HG02884 (cell line): ENCODE results near the gene CDNF.

Experiments used
- ATAC-seq: cut with Tn5 transposase; IDR thresholded peaks from one replicate; pipeline ENCODE4 v1.9.1; 2021; ENCODE audit warnings: mild to moderate bottlenecking, moderate library complexity; ENCODE audit not compliant: unreplicated experiment

CDNF gene

GRCh38 chr10:14801723-14802122, 36.1 kb downstream of the CDNF start:
- no peak for ATAC-seq

GRCh38 chr10:14800397-14800796, 37.4 kb downstream of the CDNF start:
- ATAC-seq = no peak

GRCh38 chr10:14798636-14799035, 39.2 kb downstream of the CDNF start:
- no peak for ATAC-seq

- ATAC-seq = no peak
Measured at GRCh38 chr10:14787938-14788337, 49.9 kb downstream of the CDNF start.

- no peak for ATAC-seq
Measured at GRCh38 chr10:14784459-14785055, 53.3 kb downstream of the CDNF start.

GRCh38 chr10:14782691-14783363, 55.0 kb downstream of the CDNF start:
- ATAC-seq = no peak

- no peak for ATAC-seq
Measured at GRCh38 chr10:14781763-14782162, 56.1 kb downstream of the CDNF start.

- ATAC-seq = no peak
Measured at GRCh38 chr10:14779001-14779651, 58.7 kb downstream of the CDNF start.

- no peak for ATAC-seq
Measured at GRCh38 chr10:14776546-14776945, 61.3 kb downstream of the CDNF start.

- no peak for ATAC-seq
Measured at GRCh38 chr10:14775656-14776055, 62.2 kb downstream of the CDNF start.

- ATAC-seq = no peak
Measured at GRCh38 chr10:14774797-14775196, 63.0 kb downstream of the CDNF start, which contains the start of gene FAM107B. Gene FAM107B (minus strand): TSS chr10:14774897. CDS start chr10:14774663, 234 bp downstream.

- no peak for ATAC-seq
Measured at GRCh38 chr10:14774214-14774580, 63.6 kb downstream of the CDNF start.

GRCh38 chr10:14773551-14774213, 64.2 kb downstream of the CDNF start:
- ATAC-seq = no peak

GRCh38 chr10:14772399-14772798, 65.4 kb downstream of the CDNF start:
- ATAC-seq = no peak

- no peak for ATAC-seq
Measured at GRCh38 chr10:14770927-14771326, 66.9 kb downstream of the CDNF start.
